Muscle layer of duodenum (tissue), 2 donors: ENCODE measurements around the gene NUP50.

Experiments used
- H3K27ac ChIP-seq: one replicate; pipeline ENCODE4 v1.7.0; 2013; ENCODE audit warnings: mild to moderate bottlenecking, low read length
- H3K27me3 ChIP-seq: one replicate; pipeline ENCODE4 v1.7.0; 2013; ENCODE audit warnings: low read depth, mild to moderate bottlenecking, control low read depth, low read length
- H3K36me3 ChIP-seq, 2 donors: one replicate each; pipeline ENCODE4 v1.7.0; 2013; ENCODE audit warnings: low read length in 2 of 2, control low read depth in 1 of 2, mild to moderate bottlenecking in 1 of 2; ENCODE audit not compliant: insufficient read depth in 2 of 2, control insufficient read depth in 1 of 2
- H3K4me1 ChIP-seq, 2 donors: one replicate each; pipeline ENCODE4 v1.7.0; 2013; ENCODE audit warnings: low read length in 2 of 2, mild to moderate bottlenecking in 2 of 2, control low read depth in 1 of 2, moderate library complexity in 1 of 2; ENCODE audit not compliant: insufficient read depth in 2 of 2, control insufficient read depth in 1 of 2
- H3K4me3 ChIP-seq, 2 donors: one replicate each; pipeline ENCODE4 v1.7.0; 2013; ENCODE audit warnings: low read length in 2 of 2, low read depth in 1 of 2, mild to moderate bottlenecking in 1 of 2
- H3K9me3 ChIP-seq, 2 donors: one replicate each; pipeline ENCODE4 v1.7.0; 2013; ENCODE audit warnings: low read length in 2 of 2, control low read depth in 1 of 2, mild to moderate bottlenecking in 1 of 2; ENCODE audit not compliant: control insufficient read depth in 1 of 2
- donor health status: healthy.

NUP50 gene

GRCh38 chr22:45235101-45235777, 71.5 kb downstream of the NUP50 start:
- Histone ChIP-seq H3K27me3 (no peaks in the 10 kb centered on the region), H3K27ac (no peak overlapping the region), H3K9me3 (no peaks in the 10 kb centered on the region), H3K4me1 (peaks cover 6 to 19% of the 10 kb centered on the region in 2 donors), H3K4me3 (no peak overlapping the region), H3K36me3 (peaks cover 0 to 6% of the 10 kb centered on the region in 2 donors)

DNA sequence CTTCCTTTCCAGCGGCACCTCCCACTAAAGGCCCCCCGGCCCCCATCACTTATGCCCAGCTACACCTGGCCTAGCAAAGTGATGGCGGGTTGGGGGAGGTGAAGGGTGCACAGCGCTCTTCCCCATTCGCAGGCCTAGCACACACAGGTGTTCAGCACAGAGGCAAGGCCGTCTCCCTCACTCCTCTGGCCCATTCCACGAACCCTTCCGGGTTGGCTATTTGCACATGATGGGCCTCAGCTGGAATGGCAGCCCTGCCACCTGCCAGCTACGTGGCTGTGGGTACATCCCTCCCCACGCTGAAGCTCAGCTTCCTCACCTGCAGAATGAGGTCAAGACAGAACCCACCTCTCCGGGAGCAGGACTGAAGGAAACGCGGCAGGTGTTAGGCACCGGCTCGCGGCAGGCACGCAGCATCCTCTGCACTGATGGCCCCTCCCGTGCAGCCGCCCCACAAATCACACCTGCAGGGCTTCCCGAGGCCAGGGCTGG, 72.2 kb downstream of the NUP50 start:
- Histone ChIP-seq H3K4me1 (peaks cover 6 to 20% of the 10 kb centered on the region in 2 donors), H3K36me3 (peaks cover 0 to 6% of the 10 kb centered on the region in 2 donors), H3K27me3 (no peaks in the 10 kb centered on the region), H3K27ac (no peak overlapping the region), H3K4me3 (no peak overlapping the region), H3K9me3 (no peaks in the 10 kb centered on the region)

DNA sequence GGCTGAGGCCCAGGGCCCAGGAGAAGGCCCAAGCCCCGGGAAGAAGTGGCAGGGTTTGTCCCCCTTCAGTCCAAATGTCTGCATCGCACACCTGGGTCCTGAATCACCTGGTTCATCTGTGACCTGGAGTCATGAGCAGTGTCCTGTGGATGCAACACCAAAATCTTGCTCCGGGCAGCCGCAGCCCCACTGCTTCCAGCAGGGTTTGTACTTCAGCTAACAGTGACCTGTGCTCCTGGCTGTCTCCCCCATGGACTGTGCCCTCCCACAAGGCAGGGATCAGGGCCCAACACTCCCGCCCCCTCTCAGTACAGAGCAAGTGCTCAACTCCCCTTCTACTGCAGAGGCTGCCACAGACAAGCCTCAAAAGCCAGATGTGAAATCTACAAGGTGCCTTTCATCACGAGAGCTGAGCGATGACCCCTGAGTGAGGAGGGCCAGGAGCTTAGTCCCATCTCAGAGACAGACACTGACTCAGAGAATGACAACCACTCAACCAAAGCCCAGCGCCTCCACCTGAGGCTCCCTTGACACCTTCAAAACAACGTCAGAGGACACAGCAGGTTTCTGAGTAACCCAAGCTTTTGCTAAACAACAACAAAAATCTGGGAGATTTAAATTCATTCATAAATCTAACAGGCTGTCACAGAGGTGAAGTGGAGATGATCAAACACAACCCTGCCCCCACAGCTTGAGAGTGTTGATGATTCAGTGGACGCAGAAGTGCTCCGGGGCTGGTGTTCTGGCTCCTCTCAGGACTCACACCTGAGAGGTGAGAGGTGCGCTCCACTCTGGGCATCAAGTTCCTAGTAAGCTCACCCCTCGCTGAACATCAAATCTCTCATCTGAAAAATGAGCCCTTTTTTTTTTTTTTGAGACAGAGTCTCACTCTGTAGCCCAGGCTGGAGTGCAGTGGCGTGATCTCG, 73.6 kb downstream of the NUP50 start:
- no peak overlapping the region for H3K4me3 ChIP-seq
- H3K4me1 ChIP-seq = peaks cover 10 to 23% of the 10 kb centered on the region in 2 donors
- no peaks in the 10 kb centered on the region for H3K27me3 ChIP-seq
- peaks cover 0 to 6% of the 10 kb centered on the region in 2 donors for H3K36me3 ChIP-seq
- H3K9me3 ChIP-seq = no peaks in the 10 kb centered on the region
- H3K27ac ChIP-seq = no peak overlapping the region
